HepG2 (cell line): ENCODE data around the gene CNOT8. TPM values are rescaled to one million over a fixed set of nuclear protein-coding genes. Genes with fewer than 3 reads are reported as not detected.

Experiments
- BATF2 ChIP-seq: sonication (generic); formaldehyde crosslinking; IDR thresholded peaks from 2 replicates; pipeline ENCODE4 v1.8.0; 2022; ENCODE audit warnings: mild to moderate bottlenecking, missing genetic modification reagents, moderate library complexity
- CHD4 ChIP-seq: fragments of 200-600 bp; sonication (generic); IDR thresholded peaks from 2 replicates; pipeline ENCODE4 v1.7.0; 2017; ENCODE audit warnings: mild to moderate bottlenecking, low read length, borderline replicate concordance
- CREBL2 ChIP-seq: sonication (generic); formaldehyde crosslinking; IDR thresholded peaks from 2 replicates; pipeline ENCODE4 v1.8.1; 2023; ENCODE audit warnings: missing genetic modification reagents, mild to moderate bottlenecking, borderline replicate concordance
- HMG20A ChIP-seq: IDR thresholded peaks from 2 replicates; pipeline ENCODE4 v1.6.1; 2016; ENCODE audit warnings: borderline replicate concordance
- JUNB ChIP-seq: sonication (generic); formaldehyde crosslinking; IDR thresholded peaks from 2 replicates; pipeline ENCODE4 v1.8.0; 2022; ENCODE audit warnings: missing genetic modification reagents, mild to moderate bottlenecking, borderline replicate concordance
- KLF11 ChIP-seq: IDR thresholded peaks from 2 replicates; pipeline ENCODE4 v1.6.1; 2016; ENCODE audit warnings: missing compliant biosample characterization
- MEIS1 ChIP-seq: sonication (generic); formaldehyde crosslinking; IDR thresholded peaks from 2 replicates; pipeline ENCODE4 v1.9.0; 2021; ENCODE audit warnings: mild to moderate bottlenecking, missing genetic modification reagents, moderate library complexity, borderline replicate concordance
- NFE2L2 ChIP-seq: fragments of 150-350 bp; IDR thresholded peaks from 2 replicates; pipeline ENCODE4 v1.6.1; 2014; ENCODE audit warnings: low read length
- PHF21A ChIP-seq: sonication (generic); formaldehyde crosslinking; IDR thresholded peaks from 2 replicates; pipeline ENCODE4 v1.5.0; 2020; ENCODE audit warnings: mild to moderate bottlenecking, missing genetic modification reagents
- PRDM10 ChIP-seq: sonication (generic); formaldehyde crosslinking; IDR thresholded peaks from 2 replicates; pipeline ENCODE4 v1.4.0; 2020; ENCODE audit warnings: low read depth, missing genetic modification reagents
- REL ChIP-seq: sonication (generic); formaldehyde crosslinking; conservative IDR thresholded peaks from 2 replicates; pipeline ENCODE4 v1.8.0; 2022; ENCODE audit warnings: mild to moderate bottlenecking, missing genetic modification reagents, moderate library complexity
- SNAI1 ChIP-seq: sonication (generic); formaldehyde crosslinking; IDR thresholded peaks from 2 replicates; pipeline ENCODE4 v1.5.0; 2020; ENCODE audit warnings: mild to moderate bottlenecking, missing genetic modification reagents, borderline replicate concordance
- TFE3 ChIP-seq: IDR thresholded peaks from 2 replicates; pipeline ENCODE4 v1.6.1; 2016
- ZMAT3 ChIP-seq: sonication (generic); formaldehyde crosslinking; conservative IDR thresholded peaks from 2 replicates; pipeline ENCODE4 v1.7.0; 2021; ENCODE audit warnings: missing genetic modification reagents
- ZNF552 ChIP-seq: sonication (generic); formaldehyde crosslinking; IDR thresholded peaks from 2 replicates; pipeline ENCODE4 v1.9.0; 2022; ENCODE audit warnings: missing genetic modification reagents, mild to moderate bottlenecking, borderline replicate concordance
- ZNF597 ChIP-seq: sonication (generic); formaldehyde crosslinking; IDR thresholded peaks from 2 replicates; pipeline ENCODE4 v1.5.0; 2020; ENCODE audit warnings: missing genetic modification reagents
- ZSCAN20 ChIP-seq: sonication (generic); formaldehyde crosslinking; IDR thresholded peaks from 2 replicates; pipeline ENCODE4 v1.4.0; 2020; ENCODE audit warnings: missing genetic modification reagents, mild to moderate bottlenecking, borderline replicate concordance
- ZXDC ChIP-seq: sonication (generic); formaldehyde crosslinking; IDR thresholded peaks from 2 replicates; pipeline ENCODE4 v1.5.0; 2020; ENCODE audit warnings: mild to moderate bottlenecking, missing genetic modification reagents
- polyA plus RNA-seq, 8 experiments: library from polyadenylated mRNA; depleted of rRNA in 3 of 8; stranded (reverse) in 7 of 8; unstranded in 1 of 8; fragments of >200 nt; fragmentation: Illumina TruSeq in 4 of 8; extraction: Trizol in 4 of 8; gene quantifications; 2 replicates each; pipeline versions ENCODE4 v1.2.1 to v1.2.3, GENCODE V29; 2011 to 2016; ENCODE audit warnings: low read depth in 4 of 8, missing spikeins in 1 of 8, mixed read lengths in 1 of 8; ENCODE audit not compliant: insufficient read depth in 1 of 8
- total RNA-seq, 5 experiments: library from RNA; depleted of rRNA; stranded (reverse); fragments of >200 nt; fragmentation: Illumina TruSeq; extraction: Trizol; gene quantifications; 2 replicates each; pipeline ENCODE4 v1.2.3, GENCODE V29; 2016; ENCODE audit warnings: low read depth in 1 of 5

CNOT8 gene
- total and polyA plus RNA-seq, 2 of the 13 experiments (the other 11 are each of a cell fraction or from before 2014, with no cell fraction given) = 37.1 to 74.9 TPM

GRCh38 chr5:154842689-154843530, 15.5 kb upstream of the CNOT8 start (continued):
- TF ChIP-seq TFE3 (CRISPR knock-in tag) (peak; percentile 57; the same call in 1 of the 2 replicates), HMG20A (CRISPR knock-in tag) (peak; percentile 92), MEIS1 (CRISPR knock-in tag) (0 out of 2 replicates have a peak, but pooled peaks have one; percentile 58), CHD4 (no peak), PRDM10 (CRISPR knock-in tag) (no peak), ZSCAN20 (CRISPR knock-in tag) (no peak), CREBL2 (CRISPR knock-in tag) (no peak), JUNB (CRISPR knock-in tag) (0 out of 2 replicates have a peak, but pooled peaks have one; percentile 22), SNAI1 (CRISPR knock-in tag) (no peak), ZNF552 (CRISPR knock-in tag) (no peak), ZNF597 (CRISPR knock-in tag) (no peak), ZMAT3 (CRISPR knock-in tag) (0 out of 2 replicates have a peak, but pooled peaks have one; percentile 62), ZXDC (CRISPR knock-in tag) (no peak), REL (CRISPR knock-in tag) (no peak), NFE2L2 (no peak), PHF21A (CRISPR knock-in tag) (peak; percentile 86), KLF11 (CRISPR knock-in tag) (peak; percentile 72; the same call in 1 of the 2 replicates), BATF2 (no peak)
